CD4-positive, alpha-beta T cell treated with Interleukin-17A for 4 hours (primary cell): ENCODE measurements around the gene PLIN5.

Experiments used
- DNase-seq: peaks from one replicate; pipeline ENCODE4 v3.0.0-alpha.2; 2020; ENCODE audit warnings: mixed read lengths

Gene PLIN5

GRCh38 chr19:4503825-4504170 lies 31.2 kb downstream of the PLIN5 start:
- no peak for DNase-seq

GRCh38 chr19:4503132-4503824 lies 31.7 kb downstream of the PLIN5 start:
- DNase-seq, result no peak

GRCh38 chr19:4502282-4503131 lies 32.5 kb downstream of the PLIN5 start:
- no peak for DNase-seq

GRCh38 chr19:4501691-4502090 lies 33.3 kb downstream of the PLIN5 start:
- DNase-seq, result no peak

GRCh38 chr19:4500841-4501591 lies 34.0 kb downstream of the PLIN5 start:
- DNase-seq, result no peak

GRCh38 chr19:4499855-4500254 lies 35.2 kb downstream of the PLIN5 start:
- DNase-seq, result no peak

GRCh38 chr19:4499318-4499717 lies 35.7 kb downstream of the PLIN5 start:
- DNase-seq, result no peak

- no peak for DNase-seq
These were observed 36.3 kb downstream of the PLIN5 start for GRCh38 chr19:4498694-4499093.

GRCh38 chr19:4497770-4498389 lies 37.1 kb downstream of the PLIN5 start:
- no peak for DNase-seq

- no peak for DNase-seq
These were observed 38.7 kb downstream of the PLIN5 start for GRCh38 chr19:4496304-4496703.

- no peak for DNase-seq
These were observed 39.6 kb downstream of the PLIN5 start for GRCh38 chr19:4495471-4495870.

GRCh38 chr19:4494691-4495064 lies 40.3 kb downstream of the PLIN5 start:
- no peak for DNase-seq

- DNase-seq, result no peak
These were observed 40.9 kb downstream of the PLIN5 start for GRCh38 chr19:4493929-4494690.

GRCh38 chr19:4493104-4493928 lies 41.7 kb downstream of the PLIN5 start:
- no peak for DNase-seq

GRCh38 chr19:4492337-4493103 lies 42.5 kb downstream of the PLIN5 start:
- no peak for DNase-seq

- DNase-seq, result no peak
These were observed 43.6 kb downstream of the PLIN5 start for GRCh38 chr19:4491446-4491845.

- DNase-seq, result no peak
These were observed 46.5 kb downstream of the PLIN5 start for GRCh38 chr19:4488496-4488895.

- no peak for DNase-seq
These were observed 47.5 kb downstream of the PLIN5 start for GRCh38 chr19:4487572-4487971.

- no peak for DNase-seq
These were observed 51.6 kb downstream of the PLIN5 start for GRCh38 chr19:4483385-4483784.

GRCh38 chr19:4482721-4483364 lies 52.2 kb downstream of the PLIN5 start:
- no peak for DNase-seq
